Measurements from ENCODE around the gene BLOC1S6. TPM values are rescaled to one million over a fixed set of nuclear protein-coding genes. Genes with fewer than 3 reads are reported as not detected.

The BLOC1S6 gene
- total and polyA plus RNA-seq, 2 of the 13 experiments (the other 11 are each of a cell fraction or from before 2014, with no cell fraction given) = 11.8 to 44.3 TPM

- TF ChIP-seq ZSCAN9 (CRISPR knock-in tag; IDR thresholded peaks at IDR 0.05; ENCODE audit: borderline replicate concordance) = 0 out of 2 replicates have a peak, but pooled peaks have one; percentile 37
- TF ChIP-seq MIER3 (CRISPR knock-in tag; IDR thresholded peaks at IDR 0.05; ENCODE audit: borderline replicate concordance) = 0 out of 2 replicates have a peak, but pooled peaks have one; percentile 40
- no peak for TF ChIP-seq ZNF354B (CRISPR knock-in tag; IDR thresholded peaks at IDR 0.05)
- peak; percentile 82 for TF ChIP-seq IRF2 (CRISPR knock-in tag; IDR thresholded peaks at IDR 0.05)
- TF ChIP-seq, protein P1, sequence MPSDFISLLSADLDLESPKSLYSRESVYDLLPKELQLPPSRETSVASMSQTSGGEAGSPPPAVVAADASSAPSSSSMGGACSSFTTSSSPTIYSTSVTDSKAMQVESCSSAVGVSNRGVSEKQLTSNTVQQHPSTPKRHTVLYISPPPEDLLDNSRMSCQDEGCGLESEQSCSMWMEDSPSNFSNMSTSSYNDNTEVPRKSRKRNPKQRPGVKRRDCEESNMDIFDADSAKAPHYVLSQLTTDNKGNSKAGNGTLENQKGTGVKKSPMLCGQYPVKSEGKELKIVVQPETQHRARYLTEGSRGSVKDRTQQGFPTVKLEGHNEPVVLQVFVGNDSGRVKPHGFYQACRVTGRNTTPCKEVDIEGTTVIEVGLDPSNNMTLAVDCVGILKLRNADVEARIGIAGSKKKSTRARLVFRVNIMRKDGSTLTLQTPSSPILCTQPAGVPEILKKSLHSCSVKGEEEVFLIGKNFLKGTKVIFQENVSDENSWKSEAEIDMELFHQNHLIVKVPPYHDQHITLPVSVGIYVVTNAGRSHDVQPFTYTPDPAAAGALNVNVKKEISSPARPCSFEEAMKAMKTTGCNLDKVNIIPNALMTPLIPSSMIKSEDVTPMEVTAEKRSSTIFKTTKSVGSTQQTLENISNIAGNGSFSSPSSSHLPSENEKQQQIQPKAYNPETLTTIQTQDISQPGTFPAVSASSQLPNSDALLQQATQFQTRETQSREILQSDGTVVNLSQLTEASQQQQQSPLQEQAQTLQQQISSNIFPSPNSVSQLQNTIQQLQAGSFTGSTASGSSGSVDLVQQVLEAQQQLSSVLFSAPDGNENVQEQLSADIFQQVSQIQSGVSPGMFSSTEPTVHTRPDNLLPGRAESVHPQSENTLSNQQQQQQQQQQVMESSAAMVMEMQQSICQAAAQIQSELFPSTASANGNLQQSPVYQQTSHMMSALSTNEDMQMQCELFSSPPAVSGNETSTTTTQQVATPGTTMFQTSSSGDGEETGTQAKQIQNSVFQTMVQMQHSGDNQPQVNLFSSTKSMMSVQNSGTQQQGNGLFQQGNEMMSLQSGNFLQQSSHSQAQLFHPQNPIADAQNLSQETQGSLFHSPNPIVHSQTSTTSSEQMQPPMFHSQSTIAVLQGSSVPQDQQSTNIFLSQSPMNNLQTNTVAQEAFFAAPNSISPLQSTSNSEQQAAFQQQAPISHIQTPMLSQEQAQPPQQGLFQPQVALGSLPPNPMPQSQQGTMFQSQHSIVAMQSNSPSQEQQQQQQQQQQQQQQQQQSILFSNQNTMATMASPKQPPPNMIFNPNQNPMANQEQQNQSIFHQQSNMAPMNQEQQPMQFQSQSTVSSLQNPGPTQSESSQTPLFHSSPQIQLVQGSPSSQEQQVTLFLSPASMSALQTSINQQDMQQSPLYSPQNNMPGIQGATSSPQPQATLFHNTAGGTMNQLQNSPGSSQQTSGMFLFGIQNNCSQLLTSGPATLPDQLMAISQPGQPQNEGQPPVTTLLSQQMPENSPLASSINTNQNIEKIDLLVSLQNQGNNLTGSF (CRISPR knock-in tag; IDR thresholded peaks at IDR 0.05) = no peak; the same call in 1 of the 2 replicates
- no peak for TF ChIP-seq CERS6 (CRISPR knock-in tag; IDR thresholded peaks at IDR 0.05)
- TF ChIP-seq PRMT3 (CRISPR knock-in tag; IDR thresholded peaks at IDR 0.05; ENCODE audit: borderline replicate concordance, low read depth) = no peak
- no peak; the same call in 1 of the 2 replicates for TF ChIP-seq ZNF367 (CRISPR knock-in tag; IDR thresholded peaks at IDR 0.05; ENCODE audit: borderline replicate concordance)
- no peak for TF ChIP-seq ZNF556 (CRISPR knock-in tag; IDR thresholded peaks at IDR 0.05; ENCODE audit: borderline replicate concordance)
- 0 out of 2 replicates have a peak, but pooled peaks have one; percentile 19 for TF ChIP-seq ZBTB37 (CRISPR knock-in tag; IDR thresholded peaks at IDR 0.05)
- TF ChIP-seq, protein P2, sequence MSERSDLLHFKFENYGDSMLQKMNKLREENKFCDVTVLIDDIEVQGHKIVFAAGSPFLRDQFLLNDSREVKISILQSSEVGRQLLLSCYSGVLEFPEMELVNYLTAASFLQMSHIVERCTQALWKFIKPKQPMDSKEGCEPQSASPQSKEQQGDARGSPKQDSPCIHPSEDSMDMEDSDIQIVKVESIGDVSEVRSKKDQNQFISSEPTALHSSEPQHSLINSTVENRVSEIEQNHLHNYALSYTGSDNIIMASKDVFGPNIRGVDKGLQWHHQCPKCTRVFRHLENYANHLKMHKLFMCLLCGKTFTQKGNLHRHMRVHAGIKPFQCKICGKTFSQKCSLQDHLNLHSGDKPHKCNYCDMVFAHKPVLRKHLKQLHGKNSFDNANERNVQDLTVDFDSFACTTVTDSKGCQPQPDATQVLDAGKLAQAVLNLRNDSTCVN (CRISPR knock-in tag; IDR thresholded peaks at IDR 0.05; ENCODE audit: borderline replicate concordance) = 0 out of 2 replicates have a peak, but pooled peaks have one; percentile 22
- no peak for TF ChIP-seq ZFAT (CRISPR knock-in tag; conservative IDR thresholded peaks at IDR 0.05)
- no peak for TF ChIP-seq NCOR1 (IDR thresholded peaks at IDR 0.05; ENCODE audit: borderline replicate concordance, low read length)
- TF ChIP-seq MTF2 (CRISPR knock-in tag; IDR thresholded peaks at IDR 0.05; ENCODE audit: borderline replicate concordance) = 0 out of 2 replicates have a peak, but pooled peaks have one; percentile 55
- TF ChIP-seq PHF21A (CRISPR knock-in tag; IDR thresholded peaks at IDR 0.05) = peak; percentile 71
- peak; percentile 73; the same call in 1 of the 2 replicates for TF ChIP-seq ZNF317 (CRISPR knock-in tag; IDR thresholded peaks at IDR 0.05)
- TF ChIP-seq ZNF251 (CRISPR knock-in tag; IDR thresholded peaks at IDR 0.05) = no peak
- TF ChIP-seq YY1 (IDR thresholded peaks at IDR 0.05; ENCODE audit: insufficient read depth, insufficient replicate concordance, low read depth, low read length) = peak; percentile 66
- no peak for TF ChIP-seq DNMT3B (CRISPR knock-in tag; conservative IDR thresholded peaks at IDR 0.05)
- TF ChIP-seq KMT2B (CRISPR knock-in tag; IDR thresholded peaks at IDR 0.05) = 0 out of 2 replicates have a peak, but pooled peaks have one; percentile 33
Observed at GRCh38 chr15:45634432-45635190, 47.4 kb downstream of the BLOC1S6 start, which contains the start of gene SQOR (continued).

Data from HepG2 (cell line).